Calu3 (cell line): Measurements from ENCODE around the gene SYTL2. TPM values are rescaled to one million over a fixed set of nuclear protein-coding genes. Genes with fewer than 3 reads are reported as not detected.

Experiments used
- BruUV-seq: library from RNA; stranded (reverse); fragments of 400-500 nt; replicated peaks from 2 replicates; lab custom pipeline; 2021; lab: Mats Ljungman, UMichigan
- CTCF ChIA-PET: fragments of 300-600 bp; sonication (Branson Sonifier 250); formaldehyde crosslinking; loops from one replicate; lab custom pipeline; 2022; ENCODE audit warnings: antibody characterized with exemption; lab: Charles Lee
- DNase-seq: peaks from one replicate; pipeline ENCODE4 v3.0.0; 2022
- H3K27ac Mint-ChIP-seq: one replicate; pipeline ENCODE4 v1.8.0; 2022; ENCODE audit warnings: mixed read lengths; ENCODE audit not compliant: unreplicated experiment
- H3K27me3 Mint-ChIP-seq: one replicate; pipeline ENCODE4 v1.8.0; 2022; ENCODE audit warnings: mixed read lengths; ENCODE audit not compliant: unreplicated experiment
- H3K36me3 Mint-ChIP-seq: one replicate; pipeline ENCODE4 v1.8.0; 2022; ENCODE audit warnings: mild to moderate bottlenecking, moderate library complexity, mixed read lengths; ENCODE audit not compliant: insufficient read depth, unreplicated experiment
- H3K4me1 Mint-ChIP-seq: one replicate; pipeline ENCODE4 v1.8.0; 2022; ENCODE audit warnings: mild to moderate bottlenecking, low read depth, mixed read lengths; ENCODE audit not compliant: unreplicated experiment
- H3K4me3 Mint-ChIP-seq: one replicate; pipeline ENCODE4 v1.8.0; 2022; ENCODE audit warnings: mild to moderate bottlenecking, low read depth, moderate library complexity, mixed read lengths; ENCODE audit not compliant: unreplicated experiment
- H3K9me3 Mint-ChIP-seq: one replicate; pipeline ENCODE4 v1.8.0; 2022; ENCODE audit warnings: low read depth, mixed read lengths; ENCODE audit not compliant: unreplicated experiment
- intact Hi-C: fragments of 100-400 bp; cut with micrococcal nuclease; formaldehyde crosslinking; loops from one replicate; pipeline ENCODE4 v1.10.0; 2022; ENCODE audit not compliant: unreplicated experiment
- total RNA-seq: library from RNA; stranded (reverse); gene quantifications from 2 replicates; pipeline ENCODE4 v1.2.3, GENCODE V29; 2022
- TF ChIP-seq, protein P1 (sequence below): fragments of 200-600 bp; IDR thresholded peaks from one replicate; pipeline ENCODE4 v1.8.0; 2022; ENCODE audit warnings: antibody characterized with exemption; ENCODE audit not compliant: unreplicated experiment

The SYTL2 gene
- total RNA-seq, 1 experiment from 2014 or later, result 10.6 TPM

- no peak for DNase-seq
- H3K27ac Mint-ChIP-seq, result no peak overlapping the region
- TF ChIP-seq, protein P1, sequence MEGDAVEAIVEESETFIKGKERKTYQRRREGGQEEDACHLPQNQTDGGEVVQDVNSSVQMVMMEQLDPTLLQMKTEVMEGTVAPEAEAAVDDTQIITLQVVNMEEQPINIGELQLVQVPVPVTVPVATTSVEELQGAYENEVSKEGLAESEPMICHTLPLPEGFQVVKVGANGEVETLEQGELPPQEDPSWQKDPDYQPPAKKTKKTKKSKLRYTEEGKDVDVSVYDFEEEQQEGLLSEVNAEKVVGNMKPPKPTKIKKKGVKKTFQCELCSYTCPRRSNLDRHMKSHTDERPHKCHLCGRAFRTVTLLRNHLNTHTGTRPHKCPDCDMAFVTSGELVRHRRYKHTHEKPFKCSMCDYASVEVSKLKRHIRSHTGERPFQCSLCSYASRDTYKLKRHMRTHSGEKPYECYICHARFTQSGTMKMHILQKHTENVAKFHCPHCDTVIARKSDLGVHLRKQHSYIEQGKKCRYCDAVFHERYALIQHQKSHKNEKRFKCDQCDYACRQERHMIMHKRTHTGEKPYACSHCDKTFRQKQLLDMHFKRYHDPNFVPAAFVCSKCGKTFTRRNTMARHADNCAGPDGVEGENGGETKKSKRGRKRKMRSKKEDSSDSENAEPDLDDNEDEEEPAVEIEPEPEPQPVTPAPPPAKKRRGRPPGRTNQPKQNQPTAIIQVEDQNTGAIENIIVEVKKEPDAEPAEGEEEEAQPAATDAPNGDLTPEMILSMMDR, result no peak
- intact Hi-C loops, result loop anchor here (10.0 kb wide), 1 partner anchor 55 kb away; no protein-coding TSS in a partner anchor
- no peak overlapping the region for H3K4me3 Mint-ChIP-seq
- H3K36me3 Mint-ChIP-seq, result no peaks in the 10 kb centered on the region
- H3K4me1 Mint-ChIP-seq, result peaks cover 39% of the 10 kb centered on the region
- H3K9me3 Mint-ChIP-seq, result no peaks in the 10 kb centered on the region
- H3K27me3 Mint-ChIP-seq, result no peaks in the 10 kb centered on the region
- BruUV-seq, result no TSS peak
- CTCF ChIA-PET, result no interaction called here
These were observed 61.1 kb downstream of the SYTL2 start for GRCh38 chr11:85749884-85750283.

DNA sequence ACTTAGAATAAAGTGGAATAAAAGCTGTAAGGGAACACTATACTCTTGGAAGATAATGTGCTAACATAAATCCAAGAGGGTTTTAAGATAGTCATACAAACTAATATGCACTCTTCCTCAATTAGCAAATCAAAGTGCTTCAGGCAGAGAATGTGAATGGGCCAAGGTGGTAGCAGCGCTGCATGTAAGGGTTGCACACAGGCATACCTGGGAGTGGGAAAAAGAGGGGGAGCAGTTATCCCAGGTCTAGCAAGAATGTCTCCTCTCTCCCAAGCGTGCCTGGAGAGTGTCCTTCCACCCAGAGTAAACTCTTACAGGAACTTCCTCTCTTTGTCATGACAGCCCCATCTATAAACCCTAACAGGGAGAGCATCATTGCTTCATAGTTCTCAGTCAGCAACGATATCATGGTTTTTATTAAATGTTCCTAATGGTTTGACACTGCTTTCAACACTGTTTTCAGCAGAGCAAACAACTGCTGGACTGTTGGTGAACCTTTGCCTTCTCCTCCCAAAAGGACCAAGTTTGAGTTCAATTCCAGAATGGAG lies 61.6 kb downstream of the SYTL2 start:
- no TSS peak for BruUV-seq
- no peak for DNase-seq
- intact Hi-C loops, result loop anchor here (10.0 kb wide), 1 partner anchor 55 kb away; no protein-coding TSS in a partner anchor
- Mint-ChIP-seq H3K27me3 (no peaks in the 10 kb centered on the region), H3K27ac (no peak overlapping the region), H3K4me1 (peaks cover 39% of the 10 kb centered on the region), H3K36me3 (no peaks in the 10 kb centered on the region), H3K9me3 (no peaks in the 10 kb centered on the region), H3K4me3 (no peak overlapping the region)
- TF ChIP-seq, protein P1, result no peak
- CTCF ChIA-PET, result no interaction called here

DNA sequence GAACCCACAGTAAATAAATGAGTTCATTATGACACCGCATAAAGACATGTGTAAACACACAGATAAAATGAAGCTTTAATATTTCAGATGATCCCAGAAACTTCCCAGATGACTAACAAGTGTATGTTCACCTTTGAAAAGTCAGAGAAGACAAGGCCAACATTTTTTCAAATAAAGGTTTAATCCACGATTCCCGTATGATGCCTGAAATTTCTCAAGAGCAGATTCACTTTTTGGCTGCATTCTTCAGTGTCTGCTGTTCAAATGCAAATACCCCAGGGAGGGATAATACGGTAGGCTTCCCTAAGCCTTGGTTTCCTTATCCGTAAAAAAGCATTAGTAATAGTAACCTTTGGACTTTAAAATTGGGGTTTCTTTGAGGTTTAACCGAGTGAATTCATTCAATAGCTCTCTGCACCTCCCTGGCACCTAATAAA lies 62.5 kb downstream of the SYTL2 start:
- H3K4me3 Mint-ChIP-seq, result no peak overlapping the region
- H3K36me3 Mint-ChIP-seq, result no peaks in the 10 kb centered on the region
- CTCF ChIA-PET, result no interaction called here

DNA sequence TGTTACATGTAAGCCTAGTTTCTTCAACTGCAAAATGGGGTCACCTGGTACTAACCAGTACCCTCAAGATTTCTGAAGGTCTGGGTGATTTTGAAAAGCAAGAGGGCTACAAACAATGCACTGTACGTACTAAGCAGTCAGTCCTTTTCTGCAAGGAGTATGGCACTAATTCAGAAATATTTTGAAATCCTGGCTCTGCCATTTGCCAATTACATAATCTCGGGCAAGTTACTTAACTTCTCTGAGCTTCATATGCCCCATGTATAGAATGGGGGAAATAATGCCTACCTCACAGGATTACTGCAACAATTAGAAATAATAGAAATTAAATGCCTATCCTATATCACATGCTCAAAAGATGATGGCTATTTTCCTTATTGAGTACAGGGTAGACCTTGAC lies 64.3 kb downstream of the SYTL2 start:
- no peaks in the 10 kb centered on the region for H3K27me3 Mint-ChIP-seq
- CTCF ChIA-PET, result no interaction called here
- peaks cover 51% of the 10 kb centered on the region for H3K4me1 Mint-ChIP-seq
- peaks cover 4% of the 10 kb centered on the region for H3K36me3 Mint-ChIP-seq
- no peak overlapping the region for H3K4me3 Mint-ChIP-seq
- BruUV-seq, result no TSS peak
- H3K9me3 Mint-ChIP-seq, result no peaks in the 10 kb centered on the region
- no peak for DNase-seq
- H3K27ac Mint-ChIP-seq, result no peak overlapping the region
- TF ChIP-seq, protein P1, result no peak
- intact Hi-C loops, result loop anchor here (10.0 kb wide), 1 partner anchor 52 kb away; no protein-coding TSS in a partner anchor

More for the DNA sequence above, 62.5 kb downstream of the SYTL2 start:
- Mint-ChIP-seq H3K9me3 (no peaks in the 10 kb centered on the region), H3K27me3 (no peaks in the 10 kb centered on the region), H3K27ac (peak overlapping the region; percentile 20), H3K4me1 (peaks cover 44% of the 10 kb centered on the region)
- DNase-seq, result no peak
- BruUV-seq, result no TSS peak
- TF ChIP-seq, protein P1, result no peak
- intact Hi-C loops, result loop anchor here (10.0 kb wide), 1 partner anchor 54 kb away; no protein-coding TSS in a partner anchor
